H1 (cell line): ENCODE results near the gene ZBTB24. TPM values are rescaled to one million over a fixed set of nuclear protein-coding genes. Genes with fewer than 3 reads are reported as not detected.

ENCODE experiments used
- CTCF ChIA-PET: fragments of 300-600 bp; sonication (Branson Sonifier 250); formaldehyde crosslinking; loops from one replicate; lab custom pipeline; 2021; ENCODE audit not compliant: partially characterized antibody; lab: Charles Lee
- POLR2A ChIA-PET: fragments of 300-600 bp; sonication (Branson Sonifier 250); formaldehyde crosslinking; loops from one replicate; lab custom pipeline; 2021; ENCODE audit warnings: inconsistent platforms; ENCODE audit not compliant: partially characterized antibody; lab: Charles Lee
- DNase-seq, 2 experiments: peaks; one replicate each; pipeline versions ENCODE4 v3.0.0 to v3.0.0-alpha.2; 2010 to 2022; ENCODE audit warnings: low spot score in 2 of 2, low read depth in 1 of 2, mixed read lengths in 1 of 2
- FAIRE-seq: peaks from 2 replicates; lab custom pipeline; 2011; peaks lifted over from hg19 to GRCh38; lab: Jason Lieb, UNC
- H2AFZ ChIP-seq: 2 replicates; pipeline ENCODE4 v1.8.1; 2012; ENCODE audit warnings: low read length, inconsistent platforms
- H2AK5ac ChIP-seq: 2 replicates; pipeline ENCODE4 v1.6.1; 2013; ENCODE audit warnings: low read depth, low read length
- H2BK120ac ChIP-seq: replicated peaks from 2 replicates; pipeline ENCODE3; 2013; ENCODE audit warnings: low read depth, low read length, inconsistent platforms
- H2BK12ac ChIP-seq: 2 replicates; pipeline ENCODE4 v1.6.1; 2013; ENCODE audit warnings: low read depth, low read length
- H2BK15ac ChIP-seq: 2 replicates; pipeline ENCODE4 v1.6.1; 2013; ENCODE audit warnings: low read length
- H2BK20ac ChIP-seq: 2 replicates; pipeline ENCODE4 v1.6.1; 2013; ENCODE audit warnings: low read length
- H2BK5ac ChIP-seq: 2 replicates; pipeline ENCODE4 v1.6.1; 2013; ENCODE audit warnings: low read depth, low read length
- H3K14ac ChIP-seq: 2 replicates; pipeline ENCODE4 v1.6.1; 2013; ENCODE audit warnings: inconsistent platforms; ENCODE audit not compliant: insufficient read length
- H3K18ac ChIP-seq: 2 replicates; pipeline ENCODE4 v1.6.1; 2013; ENCODE audit warnings: low read length; ENCODE audit errors: extremely low read depth
- H3K23ac ChIP-seq: 2 replicates; pipeline ENCODE4 v1.6.1; 2013; ENCODE audit warnings: inconsistent platforms; ENCODE audit not compliant: insufficient read length
- H3K23me2 ChIP-seq: 2 replicates; pipeline ENCODE4 v1.6.1; 2013; ENCODE audit warnings: low read depth, low read length
- H3K27ac ChIP-seq: 2 replicates; pipeline ENCODE4 v1.6.1; 2011; ENCODE audit warnings: low read depth, low read length, inconsistent platforms
- H3K27me3 ChIP-seq, 4 experiments: replicated peaks in 1 of 4; 1 replicate in 1 of 4; 2 replicates in 3 of 4; pipeline versions ENCODE4 v1.6.1 to v1.8.1; 2011 to 2013; ENCODE audit warnings: low read length in 3 of 4, mild to moderate bottlenecking in 3 of 4, inconsistent platforms in 2 of 4, mixed read lengths in 2 of 4, moderate library complexity in 1 of 4; ENCODE audit not compliant: control insufficient read depth in 3 of 4, insufficient read depth in 3 of 4; ENCODE audit errors: extremely low read depth in 1 of 4
- H3K36me3 ChIP-seq, 4 experiments: 2 replicates each; pipeline versions ENCODE4 v1.6.1 to v1.8.1; 2011 to 2013; ENCODE audit warnings: mild to moderate bottlenecking in 4 of 4, low read length in 3 of 4, moderate library complexity in 2 of 4, control low read depth in 1 of 4, inconsistent platforms in 1 of 4; ENCODE audit not compliant: insufficient read depth in 4 of 4, control insufficient read depth in 2 of 4
- H3K4ac ChIP-seq: replicated peaks from 2 replicates; pipeline ENCODE3; 2013; ENCODE audit warnings: low read length, low read depth, mixed read lengths, inconsistent platforms; ENCODE audit not compliant: insufficient read length
- H3K4me1 ChIP-seq, 4 experiments: replicated peaks in 1 of 4; 1 replicate in 1 of 4; 2 replicates in 3 of 4; pipeline versions ENCODE4 v1.6.1 to v1.8.1; 2011 to 2013; ENCODE audit warnings: low read length in 3 of 4, inconsistent platforms in 2 of 4, mixed read lengths in 1 of 4; ENCODE audit not compliant: insufficient read depth in 4 of 4, control insufficient read depth in 3 of 4
- H3K4me2 ChIP-seq, 2 experiments: 2 replicates each; pipeline versions ENCODE4 v1.6.1 to v1.8.1; 2011 to 2013; ENCODE audit warnings: low read depth in 2 of 2, low read length in 2 of 2, control low read depth in 1 of 2, inconsistent platforms in 1 of 2, mild to moderate bottlenecking in 1 of 2; ENCODE audit not compliant: insufficient read depth in 1 of 2
- H3K4me3 ChIP-seq, 4 experiments: fragments of 200-600, 300-600 bp in 1 of 4; sonication (generic), shearing (Covaris generic), sonication (Bioruptor Twin) in 1 of 4; 2 replicates each; pipeline versions ENCODE4 v1.5.1 to v1.8.1; 2011 to 2016; ENCODE audit warnings: low read length in 4 of 4, low read depth in 3 of 4, control low read depth in 2 of 4, inconsistent platforms in 2 of 4, mild to moderate bottlenecking in 2 of 4, mixed read lengths in 1 of 4, moderate library complexity in 1 of 4; ENCODE audit not compliant: insufficient read depth in 2 of 4; ENCODE audit errors: extremely low read depth in 1 of 4
- H3K56ac ChIP-seq: replicated peaks from 2 replicates; pipeline ENCODE3; 2013; ENCODE audit warnings: low read depth, mild to moderate bottlenecking, mixed read lengths, low read length, inconsistent platforms; ENCODE audit not compliant: insufficient read length
- H3K79me1 ChIP-seq: 2 replicates; pipeline ENCODE4 v1.6.1; 2013; ENCODE audit warnings: low read depth, low read length, control low read depth
- H3K79me2 ChIP-seq, 2 experiments: 2 replicates each; pipeline versions ENCODE4 v1.6.1 to v1.8.1; 2012 to 2013; ENCODE audit warnings: low read length in 2 of 2, mild to moderate bottlenecking in 2 of 2, inconsistent platforms in 1 of 2; ENCODE audit not compliant: insufficient read depth in 2 of 2, control insufficient read depth in 1 of 2
- H3K9ac ChIP-seq, 4 experiments: replicated peaks in 1 of 4; 1 replicate in 1 of 4; 2 replicates in 3 of 4; pipeline versions ENCODE4 v1.6.1 to v1.8.1; 2011 to 2013; ENCODE audit warnings: low read depth in 3 of 4, low read length in 3 of 4, control low read depth in 2 of 4, mild to moderate bottlenecking in 2 of 4, moderate library complexity in 2 of 4, inconsistent platforms in 1 of 4; ENCODE audit errors: extremely low read depth in 1 of 4
- H3K9me3 ChIP-seq, 2 experiments: 2 replicates each; pipeline versions ENCODE4 v1.6.1 to v1.8.1; 2012 to 2013; ENCODE audit warnings: mild to moderate bottlenecking in 2 of 2, moderate library complexity in 2 of 2, control low read depth in 1 of 2, inconsistent platforms in 1 of 2, low read depth in 1 of 2, low read length in 1 of 2, mixed read lengths in 1 of 2; ENCODE audit not compliant: insufficient read depth in 2 of 2
- H4K20me1 ChIP-seq, 2 experiments: replicated peaks in 1 of 2; 2 replicates each; pipeline versions ENCODE3 to v1.8.1; 2011 to 2013; ENCODE audit warnings: inconsistent platforms in 2 of 2, low read length in 2 of 2, mild to moderate bottlenecking in 1 of 2; ENCODE audit not compliant: insufficient read depth in 2 of 2, control insufficient read depth in 1 of 2
- H4K5ac ChIP-seq: 2 replicates; pipeline ENCODE4 v1.6.1; 2013; ENCODE audit warnings: low read length, low read depth, mixed read lengths, inconsistent platforms; ENCODE audit not compliant: insufficient read length
- H4K8ac ChIP-seq: 2 replicates; pipeline ENCODE4 v1.8.0; 2013; ENCODE audit warnings: mild to moderate bottlenecking, moderate library complexity, low read length, inconsistent platforms; ENCODE audit not compliant: insufficient read depth; ENCODE audit errors: extremely low read depth
- H4K91ac ChIP-seq: replicated peaks from 2 replicates; pipeline ENCODE3; 2013; ENCODE audit warnings: low read length, mixed read lengths, inconsistent platforms; ENCODE audit not compliant: insufficient read length
- CHD1 ChIP-seq: IDR thresholded peaks from 2 replicates; pipeline ENCODE4 v1.6.1; 2012; ENCODE audit warnings: low read depth, low read length, improper control_type of control experiment
- CHD2 ChIP-seq: IDR thresholded peaks from 2 replicates; pipeline ENCODE4 v1.6.1; 2012; ENCODE audit warnings: low read length, improper control_type of control experiment
- CTCF ChIP-seq, 3 experiments: IDR thresholded peaks; 1 replicate in 2 of 3; 2 replicates in 1 of 3; pipeline versions ENCODE4 v1.5.1 to v1.6.1; 2011; ENCODE audit warnings: low read length in 3 of 3, mild to moderate bottlenecking in 3 of 3, inconsistent platforms in 2 of 3, low read depth in 1 of 3, moderate library complexity in 1 of 3; ENCODE audit not compliant: insufficient read depth in 1 of 3; ENCODE audit errors: control extremely low read depth in 1 of 3
- HDAC2 ChIP-seq, 2 experiments: fragments of 300-600 bp in 1 of 2; sonication (generic) in 1 of 2; IDR thresholded peaks; 2 replicates each; pipeline ENCODE4 v1.6.1; 2011 to 2012; ENCODE audit warnings: low read depth in 2 of 2, low read length in 2 of 2, mild to moderate bottlenecking in 2 of 2, moderate library complexity in 2 of 2, borderline replicate concordance in 1 of 2, inconsistent platforms in 1 of 2
- POLR2A ChIP-seq, 2 experiments: IDR thresholded peaks; 1 replicate in 1 of 2; 2 replicates in 1 of 2; pipeline ENCODE4 v1.6.1; 2011; ENCODE audit warnings: low read depth in 2 of 2, low read length in 2 of 2, mild to moderate bottlenecking in 2 of 2; ENCODE audit errors: control extremely low read depth in 1 of 2
- POLR2AphosphoS5 ChIP-seq: IDR thresholded peaks from 2 replicates; pipeline ENCODE4 v1.6.1; 2011; ENCODE audit warnings: low read depth, low read length
- RAD21 ChIP-seq, 2 experiments: IDR thresholded peaks in 1 of 2; conservative IDR thresholded peaks in 1 of 2; 2 replicates each; pipeline ENCODE4 v1.6.1; 2011; ENCODE audit warnings: low read depth in 2 of 2, low read length in 2 of 2, improper control_type of control experiment in 1 of 2, inconsistent platforms in 1 of 2, mild to moderate bottlenecking in 1 of 2, moderate library complexity in 1 of 2
- WGBS, 2 experiments: shearing (Covaris generic) in 1 of 2; methylation state at CpG; one replicate each; pipeline versions ENCODE4 v1.1.6 to v1.1.7; 2013 to 2015; ENCODE audit warnings: low lambda C conversion rate in 2 of 2, mixed read lengths in 2 of 2, inconsistent platforms in 1 of 2, low coverage in 1 of 2, missing lambda C conversion rate in 1 of 2; ENCODE audit not compliant: insufficient replicate concordance in 2 of 2, insufficient coverage in 1 of 2, insufficient read length in 1 of 2; ENCODE audit errors: extremely low coverage in 1 of 2, missing lambda C conversion rate in 1 of 2; 5-methylcytosine and 5-hydroxymethylcytosine counted together
- polyA plus RNA-seq, 7 experiments: library from polyadenylated mRNA; depleted of rRNA in 3 of 7; stranded (reverse) in 5 of 7; unstranded in 2 of 7; fragments of >200 nt in 5 of 7; fragments of 200-250 nt in 2 of 7; gene quantifications; 1 replicate in 5 of 7; 2 replicates in 1 of 7; 4 replicates in 1 of 7; pipeline versions ENCODE4 v1.2.1 to v1.2.3, GENCODE V29; 2011 to 2013; ENCODE audit warnings: missing spikeins in 2 of 7, mixed read lengths in 2 of 7
- total RNA-seq: library from RNA; stranded (reverse); fragmentation: NEBNext Ultra II Directional; extraction: Animal tissue kit (Norgen Biotek cat#: 25700); gene quantifications from 2 replicates; pipeline ENCODE4 v1.2.1, GENCODE V29; 2021

The ZBTB24 gene
- total and polyA plus RNA-seq, 2 of the 8 experiments (the other 6 are each of a cell fraction or from before 2014, with no cell fraction given), result 7.5 to 21.0 TPM

GRCh38 chr6:109447878-109448555 is 35.0 kb downstream of the ZBTB24 start:
- Histone ChIP-seq H3K18ac (no peak overlapping the region), H3K4ac (no peak overlapping the region), H4K5ac (no peak overlapping the region), H2BK5ac (no peak overlapping the region), H3K27ac (no peak overlapping the region), H3K9me3 (no peaks in the 10 kb centered on the region), H3K9ac (no peak overlapping the region), H4K8ac (no peak overlapping the region), H3K23me2 (no peaks in the 10 kb centered on the region; the same call in 1 of the 2 replicates), H3K4me1 (no peaks in the 10 kb centered on the region; a peak in 1 of 7 replicates), H3K23ac (no peak overlapping the region), H2AFZ (no peak overlapping the region), H4K91ac (no peak overlapping the region), H3K4me3 (no peak overlapping the region), H2BK12ac (no peak overlapping the region), H2AK5ac (no peak overlapping the region), H3K4me2 (no peak overlapping the region), H2BK15ac (no peak overlapping the region), H3K56ac (no peak overlapping the region), H2BK20ac (no peak overlapping the region), H2BK120ac (no peak overlapping the region), H3K14ac (no peak overlapping the region), H3K36me3 (peaks cover 9 to 49% (median 27%) of the 10 kb centered on the region in 4 experiments; a peak in 7 of 8 replicates), H4K20me1 (peaks cover 0 to 15% of the 10 kb centered on the region in 2 experiments), H3K27me3 (no peaks in the 10 kb centered on the region), H3K79me2 (no peaks in the 10 kb centered on the region), H3K79me1 (no peaks in the 10 kb centered on the region)
- TF ChIP-seq CHD1 (no peak), HDAC2 (IDR thresholded peaks at IDR 0.05; ENCODE audit: borderline replicate concordance in 1 of 2, low read depth in 2 of 2, low read length in 2 of 2) (no peak), CHD2 (no peak), POLR2AphosphoS5 (peak; percentile 45; the same call in 1 of the 2 replicates), RAD21 (IDR thresholded peaks at IDR 0.05 in 1 of 2, conservative IDR thresholded peaks at IDR 0.05 in 1 of 2; ENCODE audit: low read depth in 2 of 2, low read length in 2 of 2) (peak in 1 of 2 experiments; percentile 18; a peak in 2 of 4 replicates), CTCF (IDR thresholded peaks at IDR 0.05; ENCODE audit: control extremely low read depth in 1 of 3, insufficient read depth in 1 of 3, low read depth in 1 of 3, low read length in 3 of 3) (peak in 2 of 3 experiments; percentile 5 to 19; a peak in 2 of 4 replicates), POLR2A (IDR thresholded peaks at IDR 0.05; ENCODE audit: control extremely low read depth in 1 of 2, low read depth in 2 of 2, low read length in 2 of 2) (0 out of 3 replicates have a peak, but pooled peaks of 1 of the 2 experiments have one; percentile 7)
- WGBS, 2 experiments, result 80% methylated on average over 6 of the region's 8 CpGs; no CpG with 5 or more reads in 1 of the 2 experiments
- POLR2A ChIA-PET, result interaction anchor here (0.5 to 1.6 kb wide), 7 partner anchors 8 to 48 kb away, joined by 3 to 10 read pairs (median 3); partner anchors contain the start of gene MICAL1
- CTCF ChIA-PET, result interaction anchor here (0.8 to 2.2 kb wide), 12 partner anchors 9 to 335 kb away, joined by 3 to 11 read pairs (median 3); partner anchors contain the start of gene CD164
- FAIRE-seq (no peak), DNase-seq (peak in 1 of 2 experiments; percentile 48)
